Sigmoid colon (tissue), 7 donors: ENCODE data around the gene PLEKHM2. TPM values are rescaled to one million over a fixed set of nuclear protein-coding genes. Genes with fewer than 3 reads are reported as not detected.

ENCODE experiments used
- DNase-seq: peaks from one replicate; pipeline ENCODE4 v3.0.0-alpha.2; 2019
- H3K27ac ChIP-seq, 4 donors: fragments of 200-600 bp; sonication (generic); one replicate each; pipeline ENCODE4 v1.5.1; 2016 to 2019; ENCODE audit warnings: mild to moderate bottlenecking in 1 of 4
- H3K27me3 ChIP-seq, 3 donors: fragments of 200-600 bp; sonication (generic); one replicate each; pipeline ENCODE4 v1.5.1; 2019; ENCODE audit warnings: mild to moderate bottlenecking in 1 of 3
- H3K36me3 ChIP-seq, 4 donors: fragments of 200-600 bp; sonication (generic); one replicate each; pipeline ENCODE4 v1.5.1; 2016 to 2019
- H3K4me1 ChIP-seq, 4 donors: fragments of 200-600 bp; sonication (generic); one replicate each; pipeline ENCODE4 v1.5.1; 2017 to 2019
- H3K4me3 ChIP-seq, 4 donors: fragments of 200-600 bp; sonication (generic); one replicate each; pipeline ENCODE4 v1.5.1; 2017 to 2019; ENCODE audit warnings: mild to moderate bottlenecking in 2 of 4, moderate library complexity in 1 of 4
- H3K9me3 ChIP-seq, 4 donors: fragments of 200-600 bp in 3 of 4; sonication (generic) in 3 of 4; one replicate each; pipeline versions ENCODE4 v1.5.1 to v1.6.1; 2013 to 2019
- EP300 ChIP-seq, 4 donors: sonication (generic); formaldehyde crosslinking; IDR thresholded peaks; one replicate each; pipeline ENCODE4 v1.6.1; 2017; ENCODE audit warnings: antibody characterized with exemption in 4 of 4
- POLR2A ChIP-seq, 2 donors: fragments of 450-650 bp; IDR thresholded peaks; one replicate each; pipeline ENCODE4 v1.6.1; 2016; ENCODE audit warnings: antibody characterized with exemption in 2 of 2, mild to moderate bottlenecking in 2 of 2, moderate library complexity in 2 of 2
- POLR2AphosphoS5 ChIP-seq, 4 donors: sonication (generic); formaldehyde crosslinking; IDR thresholded peaks; one replicate each; pipeline ENCODE4 v1.6.1; 2017; ENCODE audit warnings: antibody characterized with exemption in 4 of 4
- WGBS, 2 donors: extraction: QIAGEN DNeasy Blood & Tissue Kit; methylation state at CpG; one replicate each; pipeline ENCODE4 v1.1.7; 2013; 5-methylcytosine and 5-hydroxymethylcytosine counted together
- intact Hi-C: fragments of 100-400 bp; cut with DNase I; formaldehyde crosslinking; loops from one replicate; pipeline ENCODE4 v1.15.1; 2023
- polyA plus RNA-seq, 3 donors: library from polyadenylated mRNA; stranded (reverse); fragments of 200-250 nt; gene quantifications; one replicate each; pipeline ENCODE4 v1.2.3, GENCODE V29; 2013
- total RNA-seq, 4 donors: library from RNA; depleted of rRNA; stranded (reverse); fragments of >200 nt; gene quantifications; one replicate each; pipeline ENCODE4 v1.1.0, GENCODE V29; 2016
- TF ChIP-seq, protein P1 (sequence below), 4 experiments: fragments of 450-650 bp in 3 of 4; fragments of 200-600 bp in 1 of 4; IDR thresholded peaks; one replicate each; pipeline ENCODE4 v1.5.1; 2016 to 2019; ENCODE audit warnings: antibody characterized with exemption in 4 of 4, mild to moderate bottlenecking in 3 of 4, moderate library complexity in 2 of 4
- donor health status: healthy with polysubstance abuse.
- donor health status: Bipolar disorder and iron deficiency.
- donor health status: healthy.

Gene PLEKHM2
- total and polyA plus RNA-seq, 7 donors: 19.8 to 49.6 (median 28.9) TPM

DNA sequence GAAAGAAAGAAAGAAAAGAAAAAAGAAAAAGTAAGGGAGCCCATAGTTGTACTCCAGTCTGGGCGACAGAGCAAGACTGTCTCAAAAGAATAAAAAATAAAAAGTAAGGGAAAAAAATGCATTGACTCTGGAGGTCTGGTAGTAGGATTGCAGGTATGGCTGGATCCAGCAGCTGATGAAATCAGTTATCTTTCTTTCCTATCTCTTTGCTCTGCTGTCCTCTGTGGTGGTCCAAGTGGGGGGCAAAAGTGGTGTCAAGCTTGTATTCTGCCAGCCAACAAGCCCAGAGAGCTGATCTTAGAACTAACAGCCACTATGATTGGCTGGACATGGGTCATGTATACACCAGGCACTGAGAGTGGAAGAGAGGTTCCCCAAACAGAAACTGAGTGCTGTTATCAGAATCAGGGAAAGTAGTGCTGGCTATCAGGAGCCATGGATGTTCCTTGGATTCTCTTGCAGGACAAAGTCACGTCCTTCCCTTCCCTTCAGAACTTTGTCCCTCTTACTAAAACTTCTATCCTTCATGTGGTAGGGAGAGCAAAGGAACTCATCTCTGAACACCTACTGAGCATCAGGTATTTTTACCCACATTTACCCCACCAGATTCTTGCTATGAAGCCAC lies 71.0 kb downstream of the PLEKHM2 start:
- DNase-seq: no peak
- WGBS, 2 donors: 88 to 91% methylated on average over 2 of the region's 2 CpGs
- peaks cover 0 to 29% (median 24%) of the 10 kb centered on the region in 4 donors for H3K4me1 ChIP-seq

DNA sequence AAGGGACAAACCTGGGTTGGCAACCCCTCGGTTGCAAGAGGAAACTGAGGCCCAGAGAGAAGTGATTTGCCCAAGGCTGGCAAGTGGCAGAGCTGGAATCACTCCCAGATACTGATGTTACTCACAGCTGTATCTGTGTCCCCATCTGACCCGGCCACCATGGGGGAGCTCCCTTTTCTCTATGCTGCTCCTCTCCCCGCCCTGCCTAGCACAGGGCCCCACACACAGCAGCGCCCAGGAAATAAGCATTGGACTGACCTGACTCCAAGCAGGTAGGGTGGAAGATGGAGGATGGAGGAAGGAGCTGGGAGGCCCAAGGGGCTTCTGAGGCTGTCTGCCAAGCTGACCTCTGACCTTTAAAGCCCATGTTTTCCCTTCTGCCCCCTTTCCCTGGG lies 71.5 kb downstream of the PLEKHM2 start:
- Histone ChIP-seq H3K4me1 (peaks cover 0 to 34% (median 29%) of the 10 kb centered on the region in 4 donors), H3K27me3 (peaks cover 0 to 13% (median 2%) of the 10 kb centered on the region in 3 donors), H3K4me3 (no peak overlapping the region), H3K27ac (no peak overlapping the region), H3K36me3 (no peaks in the 10 kb centered on the region), H3K9me3 (no peaks in the 10 kb centered on the region)
- no peak for DNase-seq
- TF ChIP-seq POLR2AphosphoS5 (IDR thresholded peaks at IDR 0.05) (no peak), EP300 (IDR thresholded peaks at IDR 0.05) (no peak), POLR2A (IDR thresholded peaks at IDR 0.05) (no peak)
- TF ChIP-seq, protein P1, sequence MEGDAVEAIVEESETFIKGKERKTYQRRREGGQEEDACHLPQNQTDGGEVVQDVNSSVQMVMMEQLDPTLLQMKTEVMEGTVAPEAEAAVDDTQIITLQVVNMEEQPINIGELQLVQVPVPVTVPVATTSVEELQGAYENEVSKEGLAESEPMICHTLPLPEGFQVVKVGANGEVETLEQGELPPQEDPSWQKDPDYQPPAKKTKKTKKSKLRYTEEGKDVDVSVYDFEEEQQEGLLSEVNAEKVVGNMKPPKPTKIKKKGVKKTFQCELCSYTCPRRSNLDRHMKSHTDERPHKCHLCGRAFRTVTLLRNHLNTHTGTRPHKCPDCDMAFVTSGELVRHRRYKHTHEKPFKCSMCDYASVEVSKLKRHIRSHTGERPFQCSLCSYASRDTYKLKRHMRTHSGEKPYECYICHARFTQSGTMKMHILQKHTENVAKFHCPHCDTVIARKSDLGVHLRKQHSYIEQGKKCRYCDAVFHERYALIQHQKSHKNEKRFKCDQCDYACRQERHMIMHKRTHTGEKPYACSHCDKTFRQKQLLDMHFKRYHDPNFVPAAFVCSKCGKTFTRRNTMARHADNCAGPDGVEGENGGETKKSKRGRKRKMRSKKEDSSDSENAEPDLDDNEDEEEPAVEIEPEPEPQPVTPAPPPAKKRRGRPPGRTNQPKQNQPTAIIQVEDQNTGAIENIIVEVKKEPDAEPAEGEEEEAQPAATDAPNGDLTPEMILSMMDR (IDR thresholded peaks at IDR 0.05): no peak
- intact Hi-C loops: no loop called here
- WGBS, 2 donors: 43 to 71% methylated on average over 4 of the region's 4 CpGs

More for the DNA sequence above, 71.0 kb downstream of the PLEKHM2 start:
- intact Hi-C loops: no loop called here
- H3K36me3 ChIP-seq: no peaks in the 10 kb centered on the region
- no peak overlapping the region for H3K27ac ChIP-seq
- no peaks in the 10 kb centered on the region for H3K9me3 ChIP-seq
- no peak overlapping the region for H3K4me3 ChIP-seq
- TF ChIP-seq EP300 (IDR thresholded peaks at IDR 0.05) (no peak), POLR2A (IDR thresholded peaks at IDR 0.05) (no peak), POLR2AphosphoS5 (IDR thresholded peaks at IDR 0.05) (no peak)
- TF ChIP-seq, protein P1 (IDR thresholded peaks at IDR 0.05): no peak
- peaks cover 0 to 12% (median 2%) of the 10 kb centered on the region in 3 donors for H3K27me3 ChIP-seq

DNA sequence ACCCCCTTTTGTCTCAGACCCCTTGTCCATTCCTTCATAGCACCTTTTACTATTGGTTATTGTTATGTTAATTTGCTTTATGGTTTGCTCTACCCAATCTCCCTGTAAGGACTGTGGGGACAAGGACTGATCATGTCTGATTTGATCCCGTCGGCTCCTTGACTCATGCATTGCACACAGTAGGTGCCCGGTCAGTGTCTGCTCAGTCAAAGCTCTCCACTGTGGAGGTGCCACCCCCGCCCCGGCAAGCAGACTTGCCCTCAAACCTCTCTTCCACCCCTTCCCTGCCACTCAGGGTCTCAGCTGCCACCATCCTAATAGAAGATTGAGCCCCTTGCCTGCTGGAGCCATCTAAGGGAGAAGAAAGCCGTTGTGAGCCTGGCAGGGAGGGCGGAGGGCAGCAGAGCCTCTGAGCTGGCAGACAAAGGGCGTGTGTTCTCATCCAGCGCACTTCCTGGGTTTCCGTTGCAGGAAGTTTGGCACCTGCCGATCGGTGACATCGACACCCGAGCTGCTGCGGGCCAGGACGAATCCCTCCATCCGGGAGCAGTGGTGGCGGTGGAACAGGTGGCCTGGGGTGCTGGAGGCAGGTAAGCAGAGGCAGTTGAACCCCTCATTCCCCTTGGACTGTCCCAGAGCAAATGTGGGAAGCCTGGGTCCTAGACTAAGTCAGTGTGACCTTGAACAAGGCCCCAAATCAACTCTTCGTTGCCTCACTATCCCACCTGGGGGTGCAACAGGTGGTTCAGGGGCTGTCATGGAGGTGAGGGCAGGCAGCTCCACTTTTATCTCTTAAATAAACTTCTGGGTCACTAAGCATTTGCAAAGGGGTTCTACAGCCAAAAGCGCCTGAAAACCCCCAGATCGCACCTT lies 72.3 kb downstream of the PLEKHM2 start:
- H3K27ac ChIP-seq: peak overlapping the region in 1 of 4 donors; percentile 81

GRCh38 chr1:15757016-15757543 lies 73.0 kb downstream of the PLEKHM2 start:
- 15 to 59% methylated on average over 9 of the region's 9 CpGs for WGBS, 2 donors
- peak overlapping the region; percentile 79 to 84 (median 81) for H3K27ac ChIP-seq
- H3K4me3 ChIP-seq: no peak overlapping the region
- no peaks in the 10 kb centered on the region for H3K9me3 ChIP-seq
- no peak for DNase-seq
- TF ChIP-seq, protein P1 (IDR thresholded peaks at IDR 0.05): no peak
- TF ChIP-seq POLR2A (IDR thresholded peaks at IDR 0.05) (no peak), POLR2AphosphoS5 (IDR thresholded peaks at IDR 0.05) (no peak), EP300 (IDR thresholded peaks at IDR 0.05) (no peak)
- intact Hi-C loops: no loop called here
- H3K36me3 ChIP-seq: no peaks in the 10 kb centered on the region
- peaks cover 0 to 13% (median 2%) of the 10 kb centered on the region in 3 donors for H3K27me3 ChIP-seq
- peaks cover 0 to 48% (median 43%) of the 10 kb centered on the region in 4 donors for H3K4me1 ChIP-seq

More for the DNA sequence above, 72.3 kb downstream of the PLEKHM2 start:
- DNase-seq: no peak
- TF ChIP-seq EP300 (IDR thresholded peaks at IDR 0.05) (no peak), POLR2A (IDR thresholded peaks at IDR 0.05) (peak in 1 of 2 donors; percentile 76), POLR2AphosphoS5 (IDR thresholded peaks at IDR 0.05) (no peak)
- TF ChIP-seq, protein P1 (IDR thresholded peaks at IDR 0.05): no peak
- Histone ChIP-seq H3K4me1 (peaks cover 0 to 41% (median 36%) of the 10 kb centered on the region in 4 donors), H3K9me3 (no peaks in the 10 kb centered on the region), H3K36me3 (no peaks in the 10 kb centered on the region), H3K27me3 (peaks cover 0 to 13% (median 2%) of the 10 kb centered on the region in 3 donors), H3K4me3 (no peak overlapping the region)
- intact Hi-C loops: no loop called here
- WGBS, 2 donors: 14 to 30% methylated on average over 21 of the region's 21 CpGs
